SK-N-SH (cell line): ENCODE results near the gene DSCAM.

ENCODE experiments used
- CTCF ChIP-seq: fragments of 200-600 bp; sonication (generic); IDR thresholded peaks from 2 replicates; pipeline ENCODE4 v1.6.1; 2017; ENCODE audit warnings: antibody characterized with exemption, mild to moderate bottlenecking, moderate library complexity
- EP300 ChIP-seq, 2 experiments: IDR thresholded peaks; 2 replicates each; pipeline versions ENCODE4 v1.4.0 to v1.6.1; 2012; ENCODE audit warnings: borderline replicate concordance in 1 of 2, low read depth in 1 of 2, low read length in 1 of 2
- FOXM1 ChIP-seq: IDR thresholded peaks from 2 replicates; pipeline ENCODE4 v1.4.0; 2012; ENCODE audit warnings: low read depth, mild to moderate bottlenecking
- MAX ChIP-seq: IDR thresholded peaks from 2 replicates; pipeline ENCODE4 v1.4.0; 2012; ENCODE audit warnings: low read depth
- MXI1 ChIP-seq: IDR thresholded peaks from 2 replicates; pipeline ENCODE4 v1.6.1; 2012; ENCODE audit warnings: mild to moderate bottlenecking, low read depth, low read length, improper control_type of control experiment
- NFIC ChIP-seq: IDR thresholded peaks from 2 replicates; pipeline ENCODE4 v1.4.0; 2012; ENCODE audit warnings: borderline replicate concordance
- POLR2AphosphoS5 ChIP-seq: IDR thresholded peaks from 2 replicates; pipeline ENCODE4 v1.6.1; 2012; ENCODE audit warnings: low read depth, low read length
- RCOR1 ChIP-seq: fragments of 150-350 bp; IDR thresholded peaks from 2 replicates; pipeline ENCODE4 v1.6.1; 2017; ENCODE audit warnings: antibody characterized with exemption, low read length
- RFX5 ChIP-seq: IDR thresholded peaks from 2 replicates; pipeline ENCODE4 v1.6.1; 2012; ENCODE audit warnings: mild to moderate bottlenecking, improper control_type of control experiment, low read length
- SIN3A ChIP-seq: IDR thresholded peaks from 2 replicates; pipeline ENCODE4 v1.6.1; 2012; ENCODE audit warnings: low read depth, mild to moderate bottlenecking, low read length, moderate library complexity, borderline replicate concordance
- SMC3 ChIP-seq: IDR thresholded peaks from 2 replicates; pipeline ENCODE4 v1.6.1; 2012; ENCODE audit warnings: low read depth, low read length, improper control_type of control experiment
- TF ChIP-seq, protein P1 (sequence below): fragments of 150-350 bp; IDR thresholded peaks from 2 replicates; pipeline ENCODE4 v1.6.1; 2016; ENCODE audit warnings: mild to moderate bottlenecking, low read depth, low read length

GRCh38 chr21:40158366-40158765 lies 688.6 kb downstream of the DSCAM start:
- no peak for TF ChIP-seq CTCF
- no peak for TF ChIP-seq RFX5
- no peak for TF ChIP-seq MXI1
- TF ChIP-seq SMC3 = no peak
- no peak for TF ChIP-seq MAX
- no peak for TF ChIP-seq FOXM1
- TF ChIP-seq POLR2AphosphoS5 = no peak
- no peak for TF ChIP-seq EP300 (IDR thresholded peaks at IDR 0.05; ENCODE audit: borderline replicate concordance in 1 of 2, low read depth in 1 of 2, low read length in 1 of 2)
- TF ChIP-seq RCOR1 = no peak
- TF ChIP-seq SIN3A = no peak
- TF ChIP-seq, protein P1, sequence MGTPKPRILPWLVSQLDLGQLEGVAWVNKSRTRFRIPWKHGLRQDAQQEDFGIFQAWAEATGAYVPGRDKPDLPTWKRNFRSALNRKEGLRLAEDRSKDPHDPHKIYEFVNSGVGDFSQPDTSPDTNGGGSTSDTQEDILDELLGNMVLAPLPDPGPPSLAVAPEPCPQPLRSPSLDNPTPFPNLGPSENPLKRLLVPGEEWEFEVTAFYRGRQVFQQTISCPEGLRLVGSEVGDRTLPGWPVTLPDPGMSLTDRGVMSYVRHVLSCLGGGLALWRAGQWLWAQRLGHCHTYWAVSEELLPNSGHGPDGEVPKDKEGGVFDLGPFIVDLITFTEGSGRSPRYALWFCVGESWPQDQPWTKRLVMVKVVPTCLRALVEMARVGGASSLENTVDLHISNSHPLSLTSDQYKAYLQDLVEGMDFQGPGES = no peak
- TF ChIP-seq NFIC = no peak
